GM12874 (cell line): Measurements from ENCODE around the gene PLD5.

Source experiments
- CTCF ChIP-seq: IDR thresholded peaks from 2 replicates; pipeline ENCODE4 v1.5.1; 2011; ENCODE audit warnings: low read depth, mild to moderate bottlenecking, control low read depth, low read length, moderate library complexity; ENCODE audit not compliant: insufficient read depth

PLD5 gene

GRCh38 chr1:242219298-242219901, 305.1 kb downstream of the PLD5 start:
- TF ChIP-seq CTCF: no peak

GRCh38 chr1:242216368-242216767, 308.1 kb downstream of the PLD5 start:
- TF ChIP-seq CTCF: no peak

GRCh38 chr1:242212401-242212800, 312.1 kb downstream of the PLD5 start:
- no peak for TF ChIP-seq CTCF

- TF ChIP-seq CTCF: no peak
Observed at GRCh38 chr1:242211254-242212022, 313.1 kb downstream of the PLD5 start.

- no peak for TF ChIP-seq CTCF
Observed at GRCh38 chr1:242209063-242209462, 315.4 kb downstream of the PLD5 start.

- TF ChIP-seq CTCF: no peak
Observed at GRCh38 chr1:242208021-242208420, 316.5 kb downstream of the PLD5 start.

GRCh38 chr1:242206994-242207393, 317.5 kb downstream of the PLD5 start:
- TF ChIP-seq CTCF: no peak
